CD4-positive, alpha-beta T cell treated with Interleukin-17A for 1 hour (primary cell): ENCODE data around the gene EFCAB13.

Experiments used
- DNase-seq: peaks from one replicate; pipeline ENCODE4 v3.0.0-alpha.2; 2020

Gene EFCAB13

DNA sequence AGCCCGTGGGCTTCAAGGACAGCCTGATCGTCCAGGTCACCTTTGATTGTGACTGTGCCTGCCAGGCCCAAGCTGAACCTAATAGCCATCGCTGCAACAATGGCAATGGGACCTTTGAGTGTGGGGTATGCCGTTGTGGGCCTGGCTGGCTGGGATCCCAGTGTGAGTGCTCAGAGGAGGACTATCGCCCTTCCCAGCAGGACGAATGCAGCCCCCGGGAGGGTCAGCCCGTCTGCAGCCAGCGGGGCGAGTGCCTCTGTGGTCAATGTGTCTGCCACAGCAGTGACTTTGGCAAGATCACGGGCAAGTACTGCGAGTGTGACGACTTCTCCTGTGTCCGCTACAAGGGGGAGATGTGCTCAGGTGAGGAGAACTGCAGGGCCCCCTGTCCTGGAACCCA lies 31.5 kb upstream of the EFCAB13 start:
- DNase-seq, result no peak

DNA sequence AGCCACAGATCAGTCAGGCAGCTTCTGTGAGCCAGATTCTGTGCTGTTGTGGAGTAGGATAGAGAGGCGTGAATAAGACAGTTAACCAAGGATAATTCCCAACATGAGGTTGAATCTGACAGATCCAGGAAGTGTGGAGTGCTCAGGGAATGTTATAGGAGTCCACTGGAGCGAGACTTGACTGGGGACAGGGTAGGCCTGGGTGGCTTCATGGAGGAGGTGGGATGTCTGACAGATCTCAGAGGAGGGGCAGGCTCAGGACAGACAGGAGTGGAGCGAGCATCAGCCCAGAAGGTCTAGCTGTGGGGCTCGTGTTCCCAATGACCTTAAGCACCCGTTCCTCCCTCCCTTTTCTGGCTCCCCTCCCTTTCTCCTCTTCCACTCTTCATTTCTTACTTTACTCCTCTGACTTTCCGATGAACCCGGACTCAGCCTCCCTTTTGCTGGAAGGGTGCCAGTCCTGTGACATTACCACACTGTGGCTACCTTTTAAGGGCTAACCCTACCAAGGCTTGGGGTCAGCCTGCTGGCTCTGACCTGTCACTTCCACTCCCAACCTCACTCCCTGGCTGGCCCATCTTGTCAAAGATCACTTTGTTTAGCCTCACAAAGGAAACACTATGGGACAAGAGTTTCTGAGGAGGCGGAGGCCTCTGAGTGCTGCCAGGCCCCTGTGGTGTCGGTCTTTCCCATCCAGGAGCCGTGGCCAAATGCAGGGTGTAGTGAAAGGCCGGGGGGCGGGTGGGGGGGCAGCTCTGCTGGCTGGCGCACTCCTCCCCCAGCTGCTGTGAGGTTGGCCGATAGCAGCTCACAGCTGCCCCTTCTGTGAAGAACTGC lies 28.5 kb upstream of the EFCAB13 start:
- DNase-seq, result no peak

DNA sequence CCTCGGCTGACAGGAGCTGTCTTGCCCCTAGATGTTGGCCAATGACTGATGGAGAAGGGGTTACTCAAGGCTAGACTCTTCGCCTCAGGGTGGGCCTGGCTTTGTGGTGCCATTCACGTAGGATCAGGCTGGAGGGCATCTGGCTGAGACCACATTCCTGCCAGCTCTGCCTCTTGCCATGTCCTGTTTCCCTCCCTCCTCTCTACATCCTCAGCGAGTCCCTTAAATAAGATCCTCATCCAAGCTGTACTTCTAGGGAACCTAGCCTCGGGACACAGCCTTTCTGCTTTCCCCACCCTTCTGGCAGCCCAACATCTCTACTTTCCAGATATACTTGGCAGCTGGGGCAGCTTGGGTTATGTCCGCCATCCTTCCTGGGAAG lies 27.9 kb upstream of the EFCAB13 start:
- no peak for DNase-seq

DNA sequence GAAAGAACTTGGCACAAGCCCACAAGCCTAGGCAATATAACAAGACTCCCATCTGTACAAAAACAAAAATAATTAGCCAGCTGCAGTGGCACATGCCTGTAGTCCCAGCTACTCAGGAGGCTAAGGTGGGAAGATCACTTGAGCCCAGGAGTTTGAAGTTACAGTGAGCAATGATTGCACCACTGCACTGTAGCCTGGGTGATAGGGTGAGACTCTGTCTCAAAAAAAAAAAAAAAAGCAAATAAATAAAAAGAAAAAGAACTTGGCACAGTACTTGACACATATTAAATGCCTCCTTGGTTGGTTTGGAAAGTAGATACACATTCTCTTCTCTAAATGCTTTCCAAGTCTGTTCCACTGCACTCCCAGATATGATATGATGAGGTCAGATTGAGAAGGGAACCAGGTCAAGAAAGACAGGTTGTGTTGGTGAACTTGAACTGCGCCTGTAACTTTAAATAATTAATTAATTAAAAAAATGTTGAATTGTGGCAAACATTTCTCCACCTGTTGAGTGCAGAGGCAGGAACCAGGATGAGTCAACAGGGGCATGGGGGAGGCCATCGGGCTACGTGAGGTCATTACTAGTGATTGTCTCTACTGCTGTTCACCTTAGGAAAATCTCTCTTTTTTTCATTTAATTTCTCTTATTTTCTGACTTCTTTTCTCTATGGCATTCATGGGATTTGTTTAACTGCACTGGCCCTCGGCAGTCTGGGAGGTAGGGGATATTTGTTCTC lies 25.9 kb upstream of the EFCAB13 start:
- no peak for DNase-seq

DNA sequence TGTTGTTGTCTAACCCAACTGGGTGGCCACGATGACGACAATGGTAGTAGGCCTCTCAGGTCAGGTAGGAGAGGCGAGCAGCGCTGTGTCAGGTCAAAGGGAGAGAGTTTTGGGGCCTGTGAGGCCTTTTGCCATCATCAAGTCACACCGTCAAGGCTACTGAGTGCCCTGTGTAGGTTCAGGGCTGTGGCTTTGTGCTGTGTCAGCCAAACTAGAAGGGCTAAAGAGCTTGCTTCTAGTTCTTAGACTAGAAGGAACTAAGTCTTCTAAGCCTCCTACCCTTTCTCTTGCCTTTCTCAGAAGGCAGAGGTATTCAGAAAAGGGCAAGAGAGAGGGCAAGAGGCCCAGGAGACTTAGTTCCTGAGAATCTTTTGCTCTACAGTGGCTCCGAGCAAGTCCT lies 25.0 kb upstream of the EFCAB13 start:
- no peak for DNase-seq

DNA sequence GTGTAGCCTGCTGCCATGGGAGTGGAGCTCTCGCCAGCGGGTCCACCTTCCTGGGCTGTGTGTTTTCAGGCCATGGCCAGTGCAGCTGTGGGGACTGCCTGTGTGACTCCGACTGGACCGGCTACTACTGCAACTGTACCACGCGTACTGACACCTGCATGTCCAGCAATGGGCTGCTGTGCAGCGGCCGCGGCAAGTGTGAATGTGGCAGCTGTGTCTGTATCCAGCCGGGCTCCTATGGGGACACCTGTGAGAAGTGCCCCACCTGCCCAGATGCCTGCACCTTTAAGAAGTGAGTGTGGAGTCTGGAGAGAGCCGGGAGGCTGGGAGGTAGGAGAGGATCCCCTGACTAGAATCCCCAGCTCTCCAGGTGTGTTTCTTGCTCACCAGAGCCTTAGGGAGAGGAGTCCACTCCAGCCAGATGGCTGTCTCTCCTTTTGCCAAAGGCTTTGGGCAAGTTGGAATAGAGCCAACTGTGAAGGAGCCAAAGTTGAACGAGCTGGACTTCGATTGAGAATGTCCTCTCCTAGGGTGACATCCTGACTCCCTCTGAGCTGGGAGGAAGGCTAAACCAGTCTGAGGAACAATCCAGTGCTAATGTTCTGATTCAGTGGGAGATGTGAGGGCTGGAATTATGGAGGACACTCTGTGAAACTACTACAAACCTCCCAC lies 24.4 kb upstream of the EFCAB13 start:
- no peak for DNase-seq

DNA sequence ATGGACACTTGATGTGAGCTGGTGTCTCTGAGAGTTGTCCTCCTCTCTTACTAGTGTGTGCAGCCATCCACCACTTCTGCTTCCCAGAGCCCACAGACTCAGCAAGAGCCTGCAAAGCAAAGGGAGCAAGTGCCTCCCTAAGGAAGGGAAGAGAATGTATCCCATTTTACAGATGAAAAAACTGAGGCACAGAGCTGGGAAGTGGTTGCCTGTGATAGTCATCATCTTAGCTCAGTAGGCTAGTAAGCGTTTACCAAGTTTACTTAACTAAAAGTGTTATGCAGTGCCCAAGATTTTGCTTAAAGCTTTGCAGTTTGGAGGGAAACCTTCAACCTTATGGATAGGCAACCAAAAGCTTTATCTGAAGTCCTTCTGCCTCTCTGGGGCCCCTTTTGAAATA lies 23.0 kb upstream of the EFCAB13 start:
- no peak for DNase-seq

DNA sequence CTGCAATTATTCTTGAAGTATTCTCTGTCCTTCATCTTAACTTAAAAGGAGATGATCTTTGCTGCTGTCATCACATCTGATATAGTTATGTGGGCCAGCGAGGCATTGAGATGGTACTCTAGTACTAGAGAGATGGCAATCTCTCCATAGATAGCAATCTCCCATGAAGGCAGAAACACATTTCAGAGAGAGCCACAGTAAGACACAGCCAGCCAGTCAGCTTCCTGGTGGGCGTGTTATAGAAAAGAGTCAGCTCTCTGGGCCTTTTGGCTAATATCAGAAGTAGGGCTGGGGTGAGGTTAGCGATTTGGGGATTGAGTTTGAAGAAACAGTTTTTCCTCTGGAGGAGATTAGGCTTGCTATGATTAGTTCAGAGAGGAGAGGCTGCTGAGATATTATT lies 22.6 kb upstream of the EFCAB13 start:
- DNase-seq, result peak; percentile 3

DNA sequence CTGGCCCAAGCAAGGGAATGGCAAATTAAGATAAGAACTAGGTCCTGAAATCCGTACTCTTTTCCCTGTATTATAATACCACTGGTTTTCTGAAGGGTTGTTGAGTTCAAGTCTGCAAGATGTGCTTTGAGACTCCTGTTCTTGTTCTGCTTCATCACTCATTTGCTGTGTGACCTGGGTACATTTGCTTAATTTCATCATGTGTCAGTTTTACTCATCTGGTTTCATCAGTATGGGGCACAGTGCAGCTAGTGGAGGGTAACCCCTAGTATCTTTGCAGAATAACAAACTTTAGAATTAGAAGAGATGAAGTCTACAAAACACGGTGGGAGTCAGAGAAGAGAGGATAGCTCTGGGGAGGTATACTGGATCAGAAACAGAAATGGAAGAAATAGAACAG lies 21.9 kb upstream of the EFCAB13 start:
- no peak for DNase-seq

DNA sequence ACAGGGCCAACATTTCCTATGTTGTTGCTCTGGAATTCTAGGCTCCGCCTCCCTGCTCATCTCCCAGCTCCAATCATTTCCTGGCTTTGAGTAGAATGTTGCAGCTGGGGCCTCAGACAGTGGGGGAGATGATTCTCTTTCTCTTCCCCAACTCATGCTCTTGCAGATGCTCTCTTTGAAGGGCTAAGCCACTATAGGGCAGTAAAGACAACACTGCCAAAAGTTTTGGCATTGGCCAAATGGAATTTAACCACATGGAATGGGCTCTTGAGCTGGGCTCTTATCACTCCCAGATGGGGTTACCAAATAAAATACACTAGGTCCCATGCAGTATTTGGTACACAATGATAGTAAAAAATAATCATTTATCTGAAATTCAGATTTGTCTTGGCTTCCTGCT lies 19.6 kb upstream of the EFCAB13 start:
- DNase-seq, result no peak

DNA sequence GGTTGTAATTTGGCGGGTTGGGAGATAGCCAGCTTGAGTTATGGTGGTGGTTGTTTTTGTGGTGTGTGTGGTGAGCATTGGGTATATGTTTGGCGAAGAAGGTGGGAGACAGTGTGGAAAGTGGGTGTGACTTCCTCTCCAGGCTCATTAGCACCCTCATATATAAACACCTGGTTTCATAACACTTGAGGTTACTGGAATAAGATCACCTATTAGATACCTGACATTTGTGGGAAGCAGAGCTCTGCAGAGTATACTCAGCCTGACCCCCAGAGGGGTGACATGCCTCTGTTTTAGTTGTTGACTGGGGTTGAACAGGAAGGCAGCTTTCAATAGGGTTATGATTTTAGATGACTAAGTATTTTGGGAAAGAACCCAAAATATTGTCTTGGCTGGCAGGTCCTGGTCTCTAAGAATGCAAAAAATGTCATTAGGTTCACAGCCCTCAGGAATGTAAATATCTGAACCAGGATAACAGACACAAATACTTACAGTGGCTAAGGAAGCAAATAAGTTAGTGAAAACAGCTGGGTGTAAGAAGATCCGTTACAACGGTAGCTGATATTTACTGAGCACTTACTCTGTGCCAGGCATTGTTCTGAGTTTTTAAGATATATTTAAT lies 18.3 kb upstream of the EFCAB13 start:
- DNase-seq, result no peak

DNA sequence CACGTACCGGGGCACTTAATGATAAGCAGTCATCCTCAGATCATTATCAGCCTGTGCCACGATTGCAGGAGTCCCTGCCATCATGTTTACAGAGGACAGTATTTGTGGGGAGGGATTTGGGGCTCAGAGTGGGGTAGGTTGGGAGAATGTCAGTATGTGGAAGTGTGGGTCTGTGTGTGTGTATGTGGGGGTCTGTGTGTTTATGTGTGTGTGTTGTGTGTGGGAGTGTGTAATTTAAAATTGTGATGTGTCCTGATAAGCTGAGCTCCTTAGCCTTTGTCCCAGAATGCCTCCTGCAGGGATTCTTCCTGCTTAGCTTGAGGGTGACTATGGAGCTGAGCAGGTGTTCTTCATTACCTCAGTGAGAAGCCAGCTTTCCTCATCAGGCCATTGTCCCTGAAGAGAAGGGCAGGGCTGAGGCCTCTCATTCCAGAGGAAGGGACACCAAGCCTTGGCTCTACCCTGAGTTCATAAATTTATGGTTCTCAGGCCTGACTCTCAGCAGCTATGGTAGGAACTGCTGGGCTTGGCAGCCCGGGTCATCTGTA lies 13.5 kb upstream of the EFCAB13 start:
- DNase-seq, result no peak

DNA sequence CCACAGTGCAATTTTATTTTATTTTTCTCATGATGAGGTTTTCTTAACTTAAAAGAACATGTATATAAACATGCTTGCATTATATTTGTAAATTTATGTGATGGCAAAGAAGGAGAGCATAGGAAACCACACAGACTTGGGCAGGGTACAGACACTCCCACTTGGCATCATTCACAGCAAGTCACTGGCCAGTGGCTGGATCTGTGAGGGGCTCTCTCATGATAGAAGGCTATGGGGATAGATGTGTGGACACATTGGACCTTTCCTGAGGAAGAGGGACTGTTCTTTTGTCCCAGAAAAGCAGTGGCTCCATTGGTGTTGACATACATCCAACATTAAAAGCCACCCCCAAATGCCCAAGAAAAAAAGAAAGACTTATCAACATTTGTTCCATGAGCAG lies 12.3 kb upstream of the EFCAB13 start:
- DNase-seq, result no peak

DNA sequence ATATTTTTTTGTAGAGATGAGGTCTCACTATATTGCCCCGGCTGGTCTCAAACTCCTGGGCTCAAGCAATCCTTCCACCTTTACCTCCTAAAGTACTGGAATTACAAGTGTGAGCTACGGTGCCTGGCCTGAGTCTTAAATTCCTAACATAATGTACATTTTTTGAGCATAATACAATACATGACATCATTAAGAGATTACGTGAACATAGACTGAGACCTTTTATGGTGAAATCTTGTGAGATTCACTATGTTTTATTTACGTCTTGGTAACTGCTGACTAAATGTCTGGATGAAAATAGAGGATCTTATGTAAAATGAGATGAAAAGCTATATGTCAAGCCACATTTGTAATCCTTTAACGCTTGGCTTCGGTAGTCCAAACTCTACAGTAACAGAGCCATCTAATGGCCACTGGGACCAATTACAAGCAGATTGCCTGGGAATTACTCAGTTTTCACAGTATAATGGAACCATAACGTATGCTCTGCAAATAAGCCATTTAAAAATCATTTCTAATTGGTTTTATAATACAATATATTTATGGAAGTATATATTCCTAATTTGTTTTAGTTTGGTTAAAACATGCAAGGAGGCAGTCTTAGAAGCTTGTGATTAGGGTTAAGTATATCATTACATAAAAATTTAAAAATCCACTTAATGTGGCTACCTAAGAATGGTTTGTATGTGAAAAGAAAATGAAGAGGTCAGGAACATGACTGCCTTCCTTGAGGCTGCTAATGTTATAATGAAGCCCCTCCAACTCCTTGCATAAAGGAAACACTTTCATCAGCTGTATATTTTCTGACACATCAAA lies 8.1 kb upstream of the EFCAB13 start:
- DNase-seq, result peak; percentile 71

DNA sequence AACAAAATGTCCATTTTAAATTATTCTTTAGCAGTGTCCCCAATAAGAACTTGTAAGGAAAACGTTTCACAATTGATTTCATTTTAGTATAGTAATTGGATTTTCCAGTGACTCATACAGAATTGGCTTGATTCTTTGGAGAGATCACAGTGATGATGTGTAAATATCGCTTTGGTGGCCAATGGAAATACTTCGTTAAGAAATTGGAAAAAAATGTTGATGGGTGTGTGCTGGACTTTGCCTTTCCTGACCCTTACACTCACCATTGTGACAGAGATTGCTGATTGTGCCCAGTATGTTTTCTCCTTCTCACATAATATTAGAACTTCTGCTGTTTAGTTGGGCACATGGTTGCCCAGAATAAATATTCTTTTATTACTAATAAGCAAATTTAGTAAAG lies 7.4 kb upstream of the EFCAB13 start:
- no peak for DNase-seq

DNA sequence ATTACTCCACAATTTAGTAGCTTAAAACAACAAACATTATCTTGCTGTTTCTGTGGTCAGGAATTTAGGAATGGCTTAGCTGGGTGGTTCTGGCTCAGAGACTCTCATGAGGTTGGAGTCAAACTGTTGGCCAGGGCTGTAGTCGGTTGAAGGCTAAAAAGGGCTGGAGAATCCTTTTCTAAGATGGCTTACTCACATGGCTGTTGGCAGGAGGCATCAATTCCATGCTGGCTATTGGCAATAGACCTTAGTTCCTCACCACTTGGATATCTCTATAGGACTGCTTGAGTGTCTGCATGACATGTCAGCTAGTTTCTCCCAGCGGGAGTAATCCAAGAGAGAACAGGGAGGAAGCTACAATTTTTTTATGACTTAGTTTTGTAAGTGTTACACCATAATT lies 6.6 kb upstream of the EFCAB13 start:
- no peak for DNase-seq

DNA sequence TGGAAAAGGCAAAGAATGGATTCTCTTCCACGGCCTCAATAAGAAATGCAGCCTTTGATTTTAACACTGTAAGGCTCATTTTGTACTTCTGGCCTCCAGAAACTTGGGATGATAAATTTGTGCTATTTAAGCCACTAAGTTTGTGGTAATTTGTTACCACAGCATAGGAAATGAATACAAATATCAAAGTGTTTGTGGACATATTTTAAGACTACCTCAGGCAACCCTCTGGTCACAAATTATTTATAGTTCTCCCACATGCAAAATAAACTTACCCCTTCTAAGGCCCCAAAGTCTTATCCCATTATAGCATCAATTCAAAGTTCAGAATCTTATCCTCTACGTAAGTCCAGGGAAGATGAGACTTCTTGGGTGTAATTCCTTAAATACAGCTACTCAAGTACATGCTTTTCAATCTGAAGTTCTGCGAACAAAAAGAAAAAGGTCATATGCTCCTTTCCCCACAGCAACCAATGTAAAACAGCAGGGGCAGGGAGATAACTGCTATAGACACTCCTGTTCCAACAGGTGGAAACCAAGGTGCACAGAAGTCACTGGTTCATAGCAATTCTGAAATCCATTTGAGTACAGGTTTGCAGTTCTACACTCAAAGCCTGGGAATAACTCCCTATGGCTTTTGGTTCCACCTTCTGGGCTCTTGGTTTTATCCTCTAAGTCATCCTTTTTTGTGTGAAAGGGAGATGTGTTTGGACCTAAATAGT lies 5.4 kb upstream of the EFCAB13 start:
- DNase-seq, result no peak

DNA sequence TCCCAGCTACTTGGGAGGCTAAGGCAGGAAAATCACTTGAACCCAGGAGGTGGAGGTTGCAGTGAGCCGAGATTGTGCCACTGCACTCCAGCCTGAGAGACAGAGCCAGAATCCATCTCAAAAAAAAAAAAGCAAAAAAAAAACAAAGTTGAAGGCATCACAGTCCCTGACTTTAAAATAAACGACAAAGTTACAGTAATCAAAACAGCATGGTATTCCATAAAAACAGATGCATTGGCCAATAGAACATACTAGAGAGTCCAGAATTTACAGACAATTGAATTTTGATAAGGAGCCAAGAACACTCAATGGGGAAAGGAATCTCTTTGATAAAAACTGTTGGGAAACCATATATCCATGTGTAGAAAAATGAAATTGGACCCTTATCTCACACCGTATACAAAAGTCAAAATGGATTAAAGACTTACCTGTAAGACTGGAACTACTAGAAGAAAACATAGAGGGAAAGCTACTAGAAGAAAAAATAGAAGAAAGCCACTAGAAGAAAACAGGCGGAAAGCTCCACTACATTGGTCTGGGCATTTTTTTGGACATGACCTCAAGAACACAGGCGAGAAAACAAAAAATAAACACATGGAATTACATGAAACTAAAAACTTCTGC lies 2.8 kb upstream of the EFCAB13 start:
- DNase-seq, result no peak

DNA sequence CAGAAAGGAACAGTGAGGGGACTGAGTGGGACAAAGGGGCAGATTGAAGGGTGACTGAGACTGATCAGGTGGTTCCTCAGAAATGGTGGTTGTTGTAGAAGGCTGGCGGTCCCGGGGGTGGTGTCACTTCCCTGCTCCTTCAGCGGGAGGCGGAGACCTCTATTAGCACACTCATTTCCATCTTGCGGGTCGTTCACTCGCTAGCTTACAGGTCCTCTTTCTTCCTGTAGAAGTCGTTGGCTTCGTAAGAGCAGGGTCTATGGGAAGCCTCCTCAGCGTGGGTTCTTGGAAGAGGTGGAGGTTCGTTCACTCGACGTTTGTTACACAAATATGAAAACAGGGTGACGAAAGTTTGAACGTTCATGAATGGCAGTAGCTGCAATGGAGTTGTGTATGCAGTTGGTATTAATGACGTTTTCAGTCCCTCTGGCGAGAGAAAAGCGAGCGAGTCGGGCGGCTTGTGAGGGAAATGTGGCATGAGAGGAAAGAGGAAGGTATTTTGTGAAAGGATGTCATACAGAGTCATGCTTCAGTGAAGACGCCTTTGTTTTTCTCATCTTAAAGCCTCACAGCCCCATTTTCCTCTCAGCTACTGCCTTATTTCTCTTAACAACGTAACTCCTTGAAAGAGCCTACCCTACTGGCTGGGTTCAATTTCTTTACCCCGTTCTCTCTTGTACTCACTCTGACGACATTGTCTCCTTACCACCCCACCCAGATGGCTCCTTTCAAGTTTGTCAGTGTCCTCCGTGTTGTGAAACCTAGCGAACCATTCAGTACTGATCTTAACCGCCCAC lies 667 bp downstream of the EFCAB13 start:
- peak; percentile 49 for DNase-seq

DNA sequence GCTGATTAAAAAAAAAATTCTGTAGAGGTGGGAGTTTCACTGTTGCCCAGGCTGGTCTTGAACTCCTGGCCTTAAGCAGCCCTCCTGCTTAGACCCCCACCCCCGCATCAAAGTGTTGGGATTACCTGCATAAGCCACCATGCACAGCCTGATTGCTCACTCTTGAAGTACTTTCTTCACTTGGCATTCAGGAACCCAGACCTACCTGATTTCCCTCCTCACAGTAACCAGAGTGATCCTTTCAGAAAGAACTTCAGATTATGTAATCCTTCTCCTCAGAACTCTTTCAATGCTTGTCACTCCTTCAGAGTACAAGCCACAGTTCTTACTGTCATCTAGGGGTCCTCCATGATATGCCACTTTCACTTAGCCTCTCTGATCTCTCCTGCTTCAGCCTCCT lies 1.4 kb downstream of the EFCAB13 start:
- DNase-seq, result no peak
